ENCODE data around the gene APC.

DNA sequence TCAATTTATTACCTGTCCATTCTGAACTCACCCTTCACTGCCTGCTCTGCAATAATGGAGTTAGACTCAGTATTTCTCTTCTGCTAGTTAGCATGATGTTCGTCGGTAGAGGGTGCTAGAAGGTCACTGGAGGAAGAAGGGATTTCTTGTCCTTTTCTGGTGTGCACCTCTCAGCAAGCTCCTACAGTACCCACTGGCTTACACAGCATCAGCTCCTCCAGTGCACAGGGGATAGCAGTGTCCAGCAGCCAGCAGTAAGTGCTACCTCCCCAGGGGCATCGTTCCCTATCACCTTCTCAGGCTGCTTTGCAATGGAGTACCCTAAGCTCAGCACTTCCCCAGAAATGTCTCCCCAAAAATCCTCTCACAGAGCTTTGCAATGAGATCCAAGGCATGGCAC, 45.9 kb upstream of the APC start:
- TF ChIP-seq MYC (IDR thresholded peaks at IDR 0.05; ENCODE audit: low read depth, low read length) (no peak), POLR2A (IDR thresholded peaks at IDR 0.05; ENCODE audit: low read depth, low read length) (no peak), POLR2AphosphoS5 (IDR thresholded peaks at IDR 0.05; ENCODE audit: insufficient read depth, low read depth, low read length) (no peak), EZH2 (IDR thresholded peaks at IDR 0.05; ENCODE audit: borderline replicate concordance, low read depth, low read length, severe bottlenecking) (no peak), JUN (IDR thresholded peaks at IDR 0.05; ENCODE audit: borderline replicate concordance, insufficient read depth, insufficient read length, low read depth) (no peak)
- TF ChIP-seq, protein P1, sequence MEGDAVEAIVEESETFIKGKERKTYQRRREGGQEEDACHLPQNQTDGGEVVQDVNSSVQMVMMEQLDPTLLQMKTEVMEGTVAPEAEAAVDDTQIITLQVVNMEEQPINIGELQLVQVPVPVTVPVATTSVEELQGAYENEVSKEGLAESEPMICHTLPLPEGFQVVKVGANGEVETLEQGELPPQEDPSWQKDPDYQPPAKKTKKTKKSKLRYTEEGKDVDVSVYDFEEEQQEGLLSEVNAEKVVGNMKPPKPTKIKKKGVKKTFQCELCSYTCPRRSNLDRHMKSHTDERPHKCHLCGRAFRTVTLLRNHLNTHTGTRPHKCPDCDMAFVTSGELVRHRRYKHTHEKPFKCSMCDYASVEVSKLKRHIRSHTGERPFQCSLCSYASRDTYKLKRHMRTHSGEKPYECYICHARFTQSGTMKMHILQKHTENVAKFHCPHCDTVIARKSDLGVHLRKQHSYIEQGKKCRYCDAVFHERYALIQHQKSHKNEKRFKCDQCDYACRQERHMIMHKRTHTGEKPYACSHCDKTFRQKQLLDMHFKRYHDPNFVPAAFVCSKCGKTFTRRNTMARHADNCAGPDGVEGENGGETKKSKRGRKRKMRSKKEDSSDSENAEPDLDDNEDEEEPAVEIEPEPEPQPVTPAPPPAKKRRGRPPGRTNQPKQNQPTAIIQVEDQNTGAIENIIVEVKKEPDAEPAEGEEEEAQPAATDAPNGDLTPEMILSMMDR (IDR thresholded peaks at IDR 0.05; ENCODE audit: extremely low read depth in 1 of 2, insufficient read depth in 1 of 2, low read depth in 1 of 2, low read length in 2 of 2) = peak; percentile 33 to 41

Measured in endothelial cell of umbilical vein (primary cell).